Astrocyte of the spinal cord (primary cell): Measurements from ENCODE around the gene LZIC.
A peak's percentile ranks its signal among the peaks of the same experiment; 100 is the strongest.

Experiments
- DNase-seq: peaks from one replicate; pipeline ENCODE4 v3.0.0; 2011; ENCODE audit warnings: low read depth, low spot score
- H3K4me3 ChIP-seq: 2 replicates; pipeline ENCODE4 v1.5.1; 2011; ENCODE audit warnings: low read depth, mild to moderate bottlenecking, low read length, moderate library complexity
- CTCF ChIP-seq: IDR thresholded peaks from 2 replicates; pipeline ENCODE4 v1.5.1; 2012; ENCODE audit warnings: low read depth, mild to moderate bottlenecking, low read length, inconsistent platforms
- in situ Hi-C: cut with HindIII; loops from 2 replicates; pipeline ENCODE4 v1.10.0; 2017; ENCODE audit warnings: low sequenced_read_pairs

LZIC gene

GRCh38 chr1:9960706-9961562 lies 17.7 kb upstream of the LZIC start:
- in situ Hi-C loops = no loop called here
- no peak overlapping the region for H3K4me3 ChIP-seq
- no peak for DNase-seq
- TF ChIP-seq CTCF = no peak

GRCh38 chr1:9960011-9960410 lies 16.8 kb upstream of the LZIC start:
- DNase-seq = no peak
- in situ Hi-C loops = no loop called here
- no peak overlapping the region for H3K4me3 ChIP-seq
- TF ChIP-seq CTCF = no peak

GRCh38 chr1:9957726-9958125 lies 14.5 kb upstream of the LZIC start:
- no peak for TF ChIP-seq CTCF
- in situ Hi-C loops = no loop called here
- no peak overlapping the region for H3K4me3 ChIP-seq
- DNase-seq = no peak

- no peak for TF ChIP-seq CTCF
- in situ Hi-C loops = no loop called here
- no peak for DNase-seq
- H3K4me3 ChIP-seq = no peak overlapping the region
These were observed 3.1 kb upstream of the LZIC start for GRCh38 chr1:9946315-9946714.

GRCh38 chr1:9942399-9942938 lies 722 bp downstream of the LZIC start:
- peak; percentile 68 for DNase-seq
- H3K4me3 ChIP-seq = peak overlapping the region; percentile 88
- TF ChIP-seq CTCF = peak; percentile 61
- in situ Hi-C loops = no loop called here

GRCh38 chr1:9929431-9930385 lies 13.5 kb downstream of the LZIC start:
- H3K4me3 ChIP-seq = no peak overlapping the region
- in situ Hi-C loops = no loop called here
- no peak for DNase-seq
- no peak for TF ChIP-seq CTCF
